G401.6 (cell line): ENCODE results near the gene PDZRN4.
"Not testable (repeated sequence)": the region's sequence is repeated elsewhere in the genome, so short reads cannot be mapped to it uniquely, and the experiment has no call there.

Experiments
- FAIRE-seq: peaks from 2 replicates; lab custom pipeline; 2012; peaks lifted over from hg19 to GRCh38; lab: Jason Lieb, UNC

Gene PDZRN4

DNA sequence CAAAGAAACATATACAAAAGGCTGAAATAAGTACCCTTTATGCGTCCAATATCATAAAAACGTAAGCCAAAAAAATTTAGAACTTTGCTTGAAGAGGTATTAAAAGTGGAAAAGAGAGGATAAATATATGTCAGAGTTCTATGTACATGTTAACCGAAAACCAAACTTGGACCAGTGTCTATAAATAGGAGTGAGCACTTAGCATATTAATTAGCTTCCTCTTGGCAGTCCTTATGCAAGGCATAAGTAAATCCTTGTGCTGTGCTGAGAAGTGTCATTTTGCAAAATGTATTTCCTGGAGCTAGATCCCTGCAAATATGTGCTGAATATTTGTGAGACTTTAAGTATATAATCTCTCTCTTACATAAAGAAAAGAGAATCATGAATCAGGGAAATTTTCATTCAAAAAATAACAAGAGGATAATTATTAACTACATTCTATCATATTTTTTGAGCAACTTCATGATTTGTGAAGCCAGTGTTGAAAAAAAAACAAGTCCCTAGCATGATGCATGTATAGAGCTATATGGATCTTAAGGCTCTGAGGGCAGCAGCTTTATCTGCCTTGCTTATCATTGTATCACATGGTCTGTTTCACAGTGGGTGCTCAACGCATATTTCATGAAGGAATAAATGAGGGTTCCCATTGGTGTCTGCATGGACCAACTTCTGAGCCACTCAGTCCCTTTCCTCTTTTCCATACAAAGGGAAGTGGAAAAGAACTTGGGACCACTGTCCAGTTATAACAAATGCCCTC, 326.1 kb downstream of the PDZRN4 start:
- no peak for FAIRE-seq

DNA sequence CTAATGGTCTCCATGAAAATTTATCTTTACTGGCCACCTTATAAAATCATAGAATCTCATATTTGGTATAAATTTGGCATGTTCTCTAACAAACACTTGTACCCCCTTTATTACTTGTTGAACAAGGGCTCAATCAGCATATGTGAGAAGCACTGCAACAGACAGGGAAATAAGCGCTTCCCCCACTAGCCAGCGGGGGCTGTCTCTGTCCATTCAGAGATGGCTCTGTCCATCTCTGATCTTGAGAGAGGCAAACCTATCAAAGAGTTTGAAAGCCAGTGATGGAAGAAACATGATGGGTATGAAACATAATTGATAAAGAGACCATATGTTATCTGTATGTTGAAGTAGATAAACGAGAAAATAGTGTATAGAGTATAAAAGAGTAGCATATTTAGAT, 326.8 kb downstream of the PDZRN4 start:
- FAIRE-seq = no peak

DNA sequence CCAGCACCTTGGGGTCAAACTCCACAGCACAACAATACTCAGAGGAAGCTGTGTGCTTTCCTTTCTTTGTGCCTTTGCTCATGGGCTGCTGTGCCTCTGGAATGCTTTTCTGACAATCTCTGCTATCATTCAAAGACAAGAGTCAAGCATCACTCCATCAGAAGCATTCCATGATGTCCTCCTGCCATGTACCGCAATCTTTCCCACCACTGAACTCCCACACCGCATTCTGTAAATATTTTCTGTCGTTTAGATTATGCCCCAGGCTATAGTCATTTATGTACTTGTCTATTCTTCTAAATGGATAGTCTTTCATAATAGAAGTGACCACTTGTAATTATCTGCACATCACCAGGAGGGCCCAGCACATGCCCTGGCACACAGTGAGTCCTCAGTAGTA, 327.8 kb downstream of the PDZRN4 start:
- FAIRE-seq = no peak

DNA sequence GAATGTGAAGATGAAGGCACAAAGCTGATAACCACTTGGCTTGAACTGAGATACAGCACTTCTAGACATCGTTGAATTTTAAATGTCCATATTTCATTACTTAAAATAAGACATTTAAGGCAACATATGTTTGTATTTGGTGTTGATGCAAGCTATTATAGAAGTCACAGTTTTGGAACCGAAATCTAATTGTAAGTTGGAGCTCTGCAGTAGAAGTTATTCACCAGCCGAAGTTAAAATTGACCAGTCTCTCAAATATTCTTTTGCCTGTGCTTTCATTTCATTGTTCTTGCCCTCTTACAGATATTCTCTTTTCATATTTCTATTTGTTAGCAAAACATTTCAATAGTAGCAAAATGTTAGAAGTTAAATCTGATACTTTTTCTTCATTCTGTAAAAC, 332.7 kb downstream of the PDZRN4 start:
- no peak for FAIRE-seq

DNA sequence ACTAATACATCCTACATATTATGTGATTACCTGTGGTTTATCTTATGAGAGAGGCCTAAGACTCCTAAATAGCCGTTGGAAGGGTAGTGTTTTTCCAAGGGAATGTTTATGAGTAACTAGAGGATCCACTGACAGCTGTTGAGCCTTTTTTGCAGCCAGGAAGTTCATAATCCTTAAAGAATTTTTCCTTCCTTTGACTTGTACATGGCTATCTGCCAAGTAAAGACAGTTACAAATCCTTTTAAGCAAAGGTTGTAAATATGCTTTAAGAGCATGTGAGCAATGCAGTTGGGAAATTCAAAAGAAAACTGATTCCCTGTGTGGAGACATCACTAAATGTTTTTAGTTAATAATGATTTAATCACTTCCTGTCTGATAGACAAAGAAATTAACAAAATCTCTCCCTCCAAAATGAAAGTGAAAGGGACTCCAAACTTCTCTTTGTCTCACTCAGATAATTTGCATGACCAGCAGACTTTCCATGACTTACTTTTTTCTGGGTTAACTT, 333.8 kb downstream of the PDZRN4 start:
- FAIRE-seq = no peak

DNA sequence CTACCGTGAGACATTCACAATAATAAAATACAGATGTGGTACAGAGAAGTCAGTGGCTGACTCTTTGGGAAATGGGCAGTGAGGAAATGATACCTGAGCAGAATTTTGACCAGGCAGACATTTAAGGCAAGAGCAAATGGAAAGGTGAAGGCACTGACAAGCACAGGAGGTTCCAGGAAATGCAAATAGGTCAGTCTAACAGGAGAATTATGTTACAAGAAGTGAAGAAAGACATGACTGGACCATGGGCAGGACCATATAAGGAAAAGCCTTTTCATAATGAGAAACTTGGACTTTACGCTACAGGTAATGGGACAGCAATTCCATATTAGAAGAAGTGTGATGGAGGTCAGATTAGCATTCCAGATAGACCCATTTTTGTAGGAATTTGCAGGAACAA, 338.9 kb downstream of the PDZRN4 start:
- FAIRE-seq = no peak

DNA sequence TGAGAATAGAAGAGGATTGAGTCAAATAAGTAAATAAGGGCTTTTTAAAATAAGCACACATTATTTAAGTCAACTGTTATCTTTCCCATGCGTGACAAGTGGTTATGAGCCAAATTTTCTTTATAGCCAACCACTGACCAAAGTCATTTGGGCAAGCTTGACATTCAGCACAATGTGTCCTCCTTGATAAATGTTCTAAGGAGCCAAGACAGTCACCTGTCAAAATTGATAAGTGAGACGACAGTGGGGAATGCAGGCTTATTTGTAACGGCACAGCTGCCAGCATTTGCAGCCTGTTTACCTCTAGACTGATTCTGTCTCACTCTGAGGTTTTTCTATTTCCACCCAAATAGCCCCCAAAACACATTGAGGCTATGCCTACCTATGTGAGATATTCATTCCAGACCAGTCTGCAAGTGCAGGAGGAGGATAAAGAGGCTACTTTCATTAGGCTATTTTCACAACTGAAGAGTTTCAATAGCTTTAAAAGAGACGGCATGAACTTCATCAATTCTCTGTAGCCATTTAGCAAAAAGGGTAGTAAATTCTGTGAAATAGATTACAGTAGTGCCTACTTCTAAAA, 339.5 kb downstream of the PDZRN4 start:
- FAIRE-seq = no peak

DNA sequence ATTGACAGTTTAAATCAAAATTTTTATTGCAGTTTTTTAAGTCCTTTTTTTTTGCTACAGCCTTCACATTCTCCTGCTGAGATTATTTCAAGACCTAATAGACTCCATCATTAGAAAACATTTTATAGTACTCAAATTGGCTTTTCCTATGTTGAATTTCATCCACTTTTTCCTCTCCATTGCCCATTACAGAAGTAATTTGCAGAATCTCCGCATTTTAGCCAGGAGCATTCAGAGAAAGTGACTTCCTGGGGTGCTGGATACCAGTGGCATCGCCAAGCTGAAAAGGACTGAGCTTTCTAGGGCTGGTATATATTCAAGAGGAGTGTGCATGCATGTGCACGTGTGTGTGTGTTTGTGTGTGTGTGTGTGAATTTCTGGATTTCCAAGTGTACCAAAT, 340.8 kb downstream of the PDZRN4 start:
- no peak for FAIRE-seq

DNA sequence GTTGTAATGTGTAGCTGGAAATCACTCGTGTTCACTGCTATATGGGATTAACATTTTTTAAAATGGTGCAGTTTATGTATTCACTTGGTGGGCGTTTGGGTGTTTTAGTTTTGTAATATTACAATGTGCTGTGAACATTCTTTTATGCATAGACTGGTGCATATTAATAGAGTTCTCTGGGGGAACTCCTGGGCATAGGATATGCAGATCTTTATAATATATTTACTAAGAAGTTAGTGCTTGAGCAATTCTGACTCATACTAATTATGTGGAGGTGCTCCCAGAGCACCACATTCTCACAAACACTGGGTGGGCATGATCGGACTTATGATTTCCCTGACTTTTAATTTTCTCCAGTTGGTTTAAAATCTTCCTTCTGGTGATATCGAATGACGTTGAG, 342.3 kb downstream of the PDZRN4 start:
- no peak for FAIRE-seq

DNA sequence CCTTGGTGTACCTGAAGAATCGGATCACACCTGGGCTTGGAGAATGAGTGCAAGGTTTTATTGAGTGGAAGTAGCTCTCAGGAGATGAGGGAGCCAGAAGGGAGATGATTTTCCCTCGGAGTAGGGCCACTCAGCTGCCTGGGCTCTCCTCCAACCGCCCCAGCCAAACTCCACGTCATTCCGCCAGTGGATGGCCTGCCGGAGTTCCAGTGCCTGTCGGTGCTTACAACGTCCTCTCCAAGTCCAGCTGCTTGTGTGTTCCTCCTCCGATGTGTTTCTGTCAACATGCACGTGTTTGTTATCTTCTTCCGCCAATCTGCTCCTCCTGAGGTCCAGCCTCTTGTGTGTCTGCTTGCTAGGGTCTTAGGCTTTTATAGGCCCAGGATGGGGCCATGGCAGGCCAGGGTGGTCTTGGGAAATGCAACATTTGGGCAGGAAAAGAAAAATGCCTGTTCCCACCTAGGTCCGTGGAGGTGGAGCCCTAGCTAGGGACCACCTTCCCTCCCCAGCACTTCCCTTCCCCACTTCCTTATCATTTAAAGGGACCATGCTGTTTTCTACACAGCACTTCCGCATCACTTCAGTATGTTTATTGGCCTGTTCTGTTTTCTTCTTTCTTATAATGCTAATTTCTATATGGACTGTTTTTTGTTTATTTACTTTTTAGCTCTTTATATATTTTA, 343.2 kb downstream of the PDZRN4 start:
- FAIRE-seq = no peak

DNA sequence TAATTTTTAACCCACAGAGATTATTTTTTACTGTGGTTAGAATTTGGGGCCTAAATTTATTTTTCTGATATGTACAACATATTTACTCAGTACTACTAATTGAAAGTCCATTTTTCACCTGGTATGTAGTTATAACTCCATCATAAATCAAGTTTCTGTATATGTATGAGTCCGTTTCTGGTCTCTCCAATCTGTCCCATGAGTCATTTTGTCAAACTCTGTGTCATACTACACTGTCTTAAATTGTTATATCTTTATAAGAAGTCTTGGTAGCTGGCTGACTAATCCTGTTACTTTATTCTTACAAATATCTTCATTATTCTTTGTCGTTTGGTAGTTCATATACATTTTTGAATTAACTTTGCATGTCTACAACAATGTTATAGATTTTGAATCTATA, 344.0 kb downstream of the PDZRN4 start:
- no peak for FAIRE-seq

DNA sequence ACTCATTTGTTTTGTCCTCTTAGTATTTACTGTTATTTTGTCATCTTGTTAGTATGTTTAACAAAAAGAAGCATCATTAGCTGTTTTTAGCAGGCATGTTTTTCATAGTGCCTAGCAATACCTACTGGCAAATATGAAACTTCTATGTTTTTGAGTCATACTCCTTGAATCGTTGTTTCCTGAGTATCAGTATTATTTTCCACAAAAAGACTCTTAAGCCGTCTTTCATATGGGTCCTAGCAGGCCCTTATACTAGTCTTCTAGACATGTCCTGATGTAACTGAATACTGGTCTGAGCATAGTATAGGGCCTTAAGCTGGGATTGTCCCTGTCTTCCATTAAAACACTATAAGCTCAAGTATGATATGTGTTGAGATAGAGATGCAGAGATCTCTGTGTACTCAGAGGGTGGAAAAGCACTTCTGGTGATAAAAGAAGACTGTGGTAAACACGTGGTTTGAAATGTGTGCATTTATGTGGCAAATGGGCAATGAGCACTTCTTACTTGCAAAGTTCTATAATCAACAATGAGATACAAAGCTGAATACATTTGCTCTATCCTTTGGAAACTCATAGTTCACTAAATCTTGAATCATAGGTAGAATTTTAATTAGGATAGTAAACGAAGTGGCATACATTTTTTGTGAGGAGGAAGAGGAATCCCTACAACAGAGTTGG, 348.8 kb downstream of the PDZRN4 start:
- no peak for FAIRE-seq

DNA sequence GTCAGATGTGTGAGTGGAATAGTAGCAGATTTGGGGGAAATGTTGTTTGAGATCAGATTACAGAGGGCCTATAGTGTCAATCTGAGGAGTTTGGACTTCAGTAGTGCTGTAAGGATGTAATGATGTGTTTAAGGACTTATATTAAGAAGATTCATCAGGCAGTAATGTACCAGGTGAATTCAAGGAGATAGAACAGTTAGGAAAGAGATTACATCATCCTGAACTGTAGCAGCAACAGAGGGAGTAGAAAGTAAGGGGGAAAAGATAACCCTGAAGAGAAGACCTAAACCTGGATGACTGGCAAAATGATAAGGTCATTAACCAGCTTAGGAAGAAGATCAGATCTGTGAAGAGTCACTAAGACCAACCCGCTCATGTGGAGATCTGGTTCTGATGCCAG, 349.4 kb downstream of the PDZRN4 start:
- FAIRE-seq = no peak

DNA sequence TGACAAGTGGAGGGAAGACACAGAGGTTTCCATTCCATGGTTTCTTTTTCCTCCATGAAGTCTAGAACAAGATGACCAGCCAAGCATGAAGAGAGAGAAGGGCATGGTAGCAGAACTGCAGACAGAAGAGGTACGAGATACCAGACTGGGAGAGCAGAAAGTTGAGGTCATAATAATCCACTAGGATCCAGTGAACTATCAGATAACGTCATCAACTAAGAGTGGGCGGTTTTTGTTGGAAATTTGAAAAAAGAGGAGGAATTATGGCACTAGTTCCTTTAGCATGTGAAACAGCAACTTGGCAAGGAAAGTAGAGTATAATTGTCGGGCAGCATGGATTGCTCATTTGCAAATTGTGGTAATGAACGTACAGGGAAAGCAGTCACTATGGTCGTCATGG, 357.6 kb downstream of the PDZRN4 start:
- no peak for FAIRE-seq

DNA sequence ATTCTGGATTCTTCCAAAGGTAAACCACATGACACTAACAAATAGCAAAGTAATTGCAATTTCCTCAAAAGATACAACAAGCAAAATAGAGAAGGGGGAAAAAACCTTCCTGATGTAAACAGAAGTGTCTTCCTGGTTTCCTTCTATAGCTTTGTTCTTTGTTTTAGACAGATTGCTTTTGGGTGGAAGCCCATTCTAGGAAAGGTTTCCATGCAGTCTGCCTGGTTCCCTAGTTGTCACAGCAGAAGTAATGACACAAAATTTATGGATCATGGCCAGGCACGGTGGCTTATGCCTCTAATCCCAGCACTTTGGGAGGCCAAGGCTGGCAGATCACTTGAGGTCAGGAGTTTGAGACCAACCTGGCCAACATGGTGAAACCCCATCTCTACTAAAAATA, 359.0 kb downstream of the PDZRN4 start:
- FAIRE-seq = not testable (repeated sequence)

DNA sequence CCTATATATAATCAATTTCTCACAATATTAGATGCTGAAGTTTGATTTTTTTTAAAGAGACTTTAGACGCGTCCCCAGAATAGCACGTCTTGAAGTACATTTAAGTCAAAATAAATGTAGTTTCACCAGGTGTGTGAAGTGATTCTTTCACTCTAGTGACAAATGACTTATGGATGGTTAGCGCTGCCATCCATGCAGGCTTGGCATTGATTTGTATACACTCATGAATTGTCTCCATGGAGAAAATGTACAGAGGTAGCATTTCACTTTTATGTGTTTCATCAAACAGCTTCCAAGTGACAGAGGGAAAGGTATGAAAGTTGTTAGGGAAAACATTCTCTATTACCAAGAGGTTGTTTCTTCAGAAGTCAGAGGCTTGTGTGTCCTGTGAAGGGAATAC, 360.8 kb downstream of the PDZRN4 start:
- no peak for FAIRE-seq

DNA sequence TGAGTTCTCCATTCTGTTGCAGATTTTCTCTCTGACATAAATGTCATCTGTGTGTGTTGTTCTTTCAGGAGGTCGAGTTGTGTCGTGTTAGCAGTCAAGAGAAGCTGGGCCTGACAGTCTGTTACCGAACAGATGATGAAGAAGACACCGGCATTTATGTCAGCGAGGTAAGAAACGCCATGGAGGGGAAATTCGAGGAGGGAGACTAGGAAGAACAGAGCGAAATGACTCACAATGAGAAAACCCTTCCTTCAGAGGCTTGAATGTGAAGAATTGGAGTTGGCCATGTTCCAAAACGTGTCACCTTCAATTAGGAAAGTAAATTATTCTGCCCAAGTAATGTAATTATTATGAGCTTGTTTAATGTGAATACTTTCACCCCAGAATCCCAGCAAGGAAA, 364.5 kb downstream of the PDZRN4 start:
- no peak for FAIRE-seq

DNA sequence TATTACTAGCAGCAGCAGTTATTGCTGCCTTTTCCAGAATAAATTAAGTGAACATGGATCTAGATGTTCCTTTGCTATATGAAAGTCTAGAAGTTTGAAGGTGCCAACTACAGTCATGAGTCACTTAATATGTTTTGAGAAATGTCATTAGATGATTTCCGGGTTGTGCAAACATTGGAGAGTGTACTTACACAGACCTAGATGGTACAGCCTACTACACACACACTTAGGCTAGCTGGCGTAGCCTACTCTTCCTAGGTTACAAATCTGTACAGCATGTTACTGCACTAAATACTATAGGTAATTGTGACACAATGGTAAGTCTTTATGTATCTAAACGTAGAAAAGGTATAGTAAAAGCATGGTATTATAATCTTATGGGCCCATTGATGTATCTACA, 368.1 kb downstream of the PDZRN4 start:
- FAIRE-seq = no peak

DNA sequence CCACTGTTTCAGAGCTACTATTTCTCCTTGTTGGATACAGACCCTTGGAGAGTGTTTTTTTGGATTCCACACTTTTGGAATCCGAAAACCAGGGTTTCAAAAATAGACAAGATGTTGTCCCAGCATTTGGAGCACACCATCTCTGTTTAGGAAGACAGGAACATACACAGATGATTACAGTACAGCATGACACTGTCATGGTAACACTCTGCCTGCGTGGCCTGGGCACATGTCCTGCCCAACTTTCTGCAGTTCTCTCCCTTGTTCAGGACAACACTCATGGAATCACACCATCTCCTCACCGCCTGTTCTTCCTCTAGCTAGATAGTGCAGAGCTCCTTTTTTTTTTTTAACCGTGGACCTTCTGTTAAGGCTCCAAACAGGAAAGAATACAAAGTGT, 369.2 kb downstream of the PDZRN4 start:
- FAIRE-seq = no peak

DNA sequence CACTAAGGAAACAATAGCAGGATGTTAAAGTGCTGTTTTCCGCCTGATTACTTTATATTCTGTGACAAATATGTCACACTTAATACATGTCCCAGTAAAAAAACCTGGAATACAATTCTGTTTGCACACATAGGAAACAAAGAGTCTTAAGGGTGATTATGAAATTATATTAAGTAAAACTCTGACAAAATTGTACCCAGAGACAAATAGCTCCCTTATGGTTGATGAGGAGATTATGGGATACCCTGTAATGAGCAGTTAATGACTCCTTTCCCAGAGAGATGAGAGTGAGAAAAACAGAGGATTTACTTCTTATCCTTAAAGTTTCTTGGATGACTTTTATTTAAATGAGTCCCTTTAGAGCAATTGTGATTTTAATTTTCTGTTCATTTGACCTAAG, 370.6 kb downstream of the PDZRN4 start:
- no peak for FAIRE-seq

DNA sequence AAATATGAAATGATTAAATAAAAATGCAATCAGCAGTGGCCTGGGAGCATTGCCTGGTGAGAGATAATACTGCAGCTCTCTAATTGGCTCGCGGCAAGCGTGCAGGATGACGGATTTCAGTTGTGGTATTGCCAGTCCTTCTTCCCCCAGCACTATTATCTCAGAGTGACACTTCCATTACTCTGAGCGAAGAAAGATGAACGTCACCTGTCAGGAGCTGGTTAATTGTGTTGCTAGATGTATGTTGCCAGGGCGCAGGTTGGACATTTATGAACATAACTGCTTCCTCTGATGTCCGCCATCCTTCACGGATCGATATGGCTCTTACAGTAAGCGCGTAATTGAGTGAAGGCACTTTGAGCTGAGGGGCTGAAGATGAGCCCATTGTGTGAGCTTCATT, 374.9 kb downstream of the PDZRN4 start:
- FAIRE-seq = no peak

DNA sequence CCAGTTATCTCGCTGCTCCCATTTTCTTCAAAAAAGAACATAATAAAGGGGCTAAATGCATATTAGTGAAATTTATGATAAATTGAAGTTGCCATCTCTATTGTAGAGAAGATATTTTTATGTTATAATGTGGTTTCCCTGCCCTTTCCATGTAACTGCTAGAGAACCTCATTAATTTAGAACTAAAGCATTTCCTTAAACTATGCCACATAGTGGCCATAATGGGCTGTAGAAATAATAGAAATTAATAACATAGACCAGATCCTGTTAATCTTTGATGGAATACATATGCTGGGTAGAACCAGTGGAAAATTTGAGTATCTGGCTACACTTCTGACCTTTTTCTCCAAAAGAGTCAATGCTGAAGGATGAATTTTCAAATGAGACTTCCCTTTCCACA, 376.7 kb downstream of the PDZRN4 start:
- no peak for FAIRE-seq

DNA sequence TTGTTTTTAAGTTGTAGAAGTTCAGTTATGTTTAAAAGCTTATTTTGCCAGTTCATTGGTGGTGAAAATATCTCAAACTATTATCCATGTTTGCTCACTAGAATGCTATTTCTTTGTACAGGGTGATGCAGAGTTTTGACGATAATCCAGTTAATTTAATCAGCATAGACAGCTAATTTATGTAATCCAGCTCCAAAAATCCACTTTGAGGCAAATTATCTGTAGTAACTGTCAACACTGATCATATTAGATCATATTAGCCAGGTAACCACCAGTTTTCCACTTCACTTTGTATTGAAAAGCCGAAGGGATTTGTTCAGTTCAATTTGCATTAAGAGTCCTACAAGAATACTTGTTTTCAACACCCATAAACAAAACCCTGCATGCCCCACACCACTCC, 378.6 kb downstream of the PDZRN4 start:
- no peak for FAIRE-seq
